Ascending aorta (tissue), 2 donors: ENCODE measurements around the gene ZNF467. TPM values are rescaled to one million over a fixed set of nuclear protein-coding genes. Genes with fewer than 3 reads are reported as not detected.
A peak's percentile ranks its signal among the peaks of the same experiment; 100 is the strongest.

Experiments used
- DNase-seq, 2 donors: peaks; one replicate each; pipeline ENCODE4 v3.0.0-alpha.2; 2019; ENCODE audit warnings: low spot score in 2 of 2
- H3K27ac ChIP-seq, 2 donors: fragments of 200-600 bp; sonication (generic); one replicate each; pipeline ENCODE4 v1.5.1; 2016 to 2017; ENCODE audit warnings: mild to moderate bottlenecking in 1 of 2
- H3K27me3 ChIP-seq: fragments of 200-600 bp; sonication (generic); one replicate; pipeline ENCODE4 v1.5.1; 2017
- H3K36me3 ChIP-seq, 2 donors: fragments of 200-600 bp; sonication (generic); one replicate each; pipeline ENCODE4 v1.5.1; 2016
- H3K4me1 ChIP-seq, 2 donors: fragments of 200-600 bp; sonication (generic); one replicate each; pipeline ENCODE4 v1.5.1; 2016 to 2017; ENCODE audit warnings: mild to moderate bottlenecking in 1 of 2
- H3K4me3 ChIP-seq, 2 donors: fragments of 200-600 bp; sonication (generic); one replicate each; pipeline ENCODE4 v1.5.1; 2016 to 2017; ENCODE audit warnings: mild to moderate bottlenecking in 1 of 2
- H3K9me3 ChIP-seq, 2 donors: fragments of 200-600 bp; sonication (generic); one replicate each; pipeline ENCODE4 v1.5.1; 2016
- intact Hi-C: fragments of 100-400 bp; cut with DNase I; formaldehyde crosslinking; loops from one replicate; pipeline ENCODE4 v1.15.1; 2023
- total RNA-seq: library from RNA; depleted of rRNA; stranded (reverse); fragments of >200 nt; gene quantifications from one replicate; pipeline ENCODE4 v1.1.0, GENCODE V29; 2016
- TF ChIP-seq, protein P1 (sequence below), 3 experiments: fragments of 200-600 bp in 2 of 3; fragments of 450-650 bp in 1 of 3; sonication (generic) in 2 of 3; IDR thresholded peaks; one replicate each; pipeline ENCODE4 v1.5.1; 2016 to 2019; ENCODE audit warnings: antibody characterized with exemption in 3 of 3, mild to moderate bottlenecking in 1 of 3, moderate library complexity in 1 of 3

The ZNF467 gene
- total RNA-seq, 1 donor from 2014 or later = 42.3 TPM

DNA sequence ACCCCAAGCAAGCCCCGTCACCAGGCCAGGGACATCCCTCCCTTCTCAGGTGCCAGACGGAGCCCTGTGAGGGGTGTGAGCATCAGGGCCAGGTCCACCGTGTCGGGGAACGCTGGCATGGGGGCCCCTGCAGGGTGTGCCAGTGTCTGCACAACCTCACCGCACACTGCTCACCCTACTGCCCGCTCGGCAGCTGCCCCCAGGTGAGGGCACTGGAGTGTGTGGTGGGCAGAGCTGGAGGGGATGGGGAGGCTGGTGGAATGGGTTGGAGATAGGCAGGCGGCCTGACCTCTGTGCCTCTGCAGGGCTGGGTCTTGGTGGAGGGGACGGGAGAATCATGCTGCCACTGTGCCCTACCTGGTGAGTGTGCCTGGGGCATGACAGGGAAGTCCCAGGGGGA lies 19.9 kb upstream of the ZNF467 start:
- no peak for DNase-seq
- no peaks in the 10 kb centered on the region for H3K4me1 ChIP-seq
- H3K4me3 ChIP-seq = no peak overlapping the region
- H3K27ac ChIP-seq = no peak overlapping the region
- no peaks in the 10 kb centered on the region for H3K9me3 ChIP-seq
- TF ChIP-seq, protein P1, sequence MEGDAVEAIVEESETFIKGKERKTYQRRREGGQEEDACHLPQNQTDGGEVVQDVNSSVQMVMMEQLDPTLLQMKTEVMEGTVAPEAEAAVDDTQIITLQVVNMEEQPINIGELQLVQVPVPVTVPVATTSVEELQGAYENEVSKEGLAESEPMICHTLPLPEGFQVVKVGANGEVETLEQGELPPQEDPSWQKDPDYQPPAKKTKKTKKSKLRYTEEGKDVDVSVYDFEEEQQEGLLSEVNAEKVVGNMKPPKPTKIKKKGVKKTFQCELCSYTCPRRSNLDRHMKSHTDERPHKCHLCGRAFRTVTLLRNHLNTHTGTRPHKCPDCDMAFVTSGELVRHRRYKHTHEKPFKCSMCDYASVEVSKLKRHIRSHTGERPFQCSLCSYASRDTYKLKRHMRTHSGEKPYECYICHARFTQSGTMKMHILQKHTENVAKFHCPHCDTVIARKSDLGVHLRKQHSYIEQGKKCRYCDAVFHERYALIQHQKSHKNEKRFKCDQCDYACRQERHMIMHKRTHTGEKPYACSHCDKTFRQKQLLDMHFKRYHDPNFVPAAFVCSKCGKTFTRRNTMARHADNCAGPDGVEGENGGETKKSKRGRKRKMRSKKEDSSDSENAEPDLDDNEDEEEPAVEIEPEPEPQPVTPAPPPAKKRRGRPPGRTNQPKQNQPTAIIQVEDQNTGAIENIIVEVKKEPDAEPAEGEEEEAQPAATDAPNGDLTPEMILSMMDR (IDR thresholded peaks at IDR 0.05) = no peak
- no peaks in the 10 kb centered on the region for H3K36me3 ChIP-seq
- no peaks in the 10 kb centered on the region for H3K27me3 ChIP-seq
- intact Hi-C loops = no loop called here

DNA sequence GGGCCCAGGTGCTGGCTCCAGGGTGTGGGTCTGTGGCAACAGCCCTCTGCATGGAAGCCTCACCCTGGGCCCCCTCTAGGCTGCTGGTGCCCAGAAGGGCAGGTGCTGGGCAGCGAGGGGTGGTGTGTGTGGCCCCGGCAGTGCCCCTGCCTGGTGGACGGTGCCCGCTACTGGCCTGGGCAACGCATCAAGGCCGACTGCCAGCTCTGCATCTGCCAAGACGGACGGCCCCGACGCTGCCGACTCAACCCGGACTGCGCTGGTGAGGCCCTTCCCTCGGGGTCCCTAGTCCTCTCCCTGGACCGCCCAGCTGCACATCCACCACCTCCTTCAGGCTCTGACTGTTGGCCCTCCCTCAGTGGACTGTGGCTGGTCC lies 18.8 kb upstream of the ZNF467 start:
- no peaks in the 10 kb centered on the region for H3K36me3 ChIP-seq
- intact Hi-C loops = no loop called here
- no peak overlapping the region for H3K4me3 ChIP-seq
- no peak for DNase-seq
- H3K4me1 ChIP-seq = no peaks in the 10 kb centered on the region
- no peaks in the 10 kb centered on the region for H3K27me3 ChIP-seq
- no peaks in the 10 kb centered on the region for H3K9me3 ChIP-seq
- H3K27ac ChIP-seq = no peak overlapping the region
- TF ChIP-seq, protein P1 (IDR thresholded peaks at IDR 0.05) = no peak

DNA sequence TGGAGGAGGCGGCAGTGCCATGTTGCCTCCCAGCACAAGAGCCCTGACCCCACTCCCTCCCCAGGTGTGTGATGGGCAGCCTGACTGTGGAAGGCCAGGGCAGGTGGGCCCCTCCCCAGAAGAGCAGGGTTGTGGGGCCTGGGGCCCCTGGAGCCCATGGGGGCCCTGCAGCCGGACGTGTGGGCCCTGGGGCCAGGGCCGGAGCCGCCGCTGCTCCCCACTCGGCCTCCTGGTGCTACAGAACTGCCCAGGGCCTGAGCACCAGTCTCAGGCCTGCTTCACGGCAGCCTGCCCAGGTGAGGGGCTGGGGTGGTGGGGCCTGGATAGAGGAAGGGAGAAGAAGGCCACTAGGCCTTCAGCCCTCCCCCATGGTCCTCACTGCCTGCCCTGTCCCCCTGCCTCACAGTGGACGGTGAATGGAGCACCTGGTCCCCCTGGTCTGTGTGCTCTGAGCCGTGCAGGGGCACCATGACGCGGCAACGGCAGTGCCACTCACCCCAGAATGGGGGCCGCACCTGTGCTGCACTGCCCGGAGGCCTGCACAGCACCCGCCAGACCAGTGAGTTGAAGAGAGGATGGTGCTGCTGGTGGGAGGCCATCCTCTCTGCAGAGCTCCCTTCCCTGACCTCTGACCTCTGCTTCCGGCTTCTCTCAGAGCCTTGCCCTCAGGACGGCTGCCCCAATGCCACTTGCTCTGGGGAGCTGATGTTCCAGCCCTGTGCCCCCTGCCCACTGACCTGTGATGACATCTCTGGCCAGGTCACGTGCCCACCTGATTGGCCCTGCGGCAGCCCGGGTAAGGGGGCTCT lies 18.2 kb upstream of the ZNF467 start:
- DNase-seq = no peak
- no peak overlapping the region for H3K27ac ChIP-seq
- H3K4me1 ChIP-seq = no peaks in the 10 kb centered on the region
- no peak overlapping the region for H3K4me3 ChIP-seq
- no peaks in the 10 kb centered on the region for H3K36me3 ChIP-seq
- H3K9me3 ChIP-seq = no peaks in the 10 kb centered on the region
- intact Hi-C loops = no loop called here
- H3K27me3 ChIP-seq = no peaks in the 10 kb centered on the region
- TF ChIP-seq, protein P1 (IDR thresholded peaks at IDR 0.05) = no peak

DNA sequence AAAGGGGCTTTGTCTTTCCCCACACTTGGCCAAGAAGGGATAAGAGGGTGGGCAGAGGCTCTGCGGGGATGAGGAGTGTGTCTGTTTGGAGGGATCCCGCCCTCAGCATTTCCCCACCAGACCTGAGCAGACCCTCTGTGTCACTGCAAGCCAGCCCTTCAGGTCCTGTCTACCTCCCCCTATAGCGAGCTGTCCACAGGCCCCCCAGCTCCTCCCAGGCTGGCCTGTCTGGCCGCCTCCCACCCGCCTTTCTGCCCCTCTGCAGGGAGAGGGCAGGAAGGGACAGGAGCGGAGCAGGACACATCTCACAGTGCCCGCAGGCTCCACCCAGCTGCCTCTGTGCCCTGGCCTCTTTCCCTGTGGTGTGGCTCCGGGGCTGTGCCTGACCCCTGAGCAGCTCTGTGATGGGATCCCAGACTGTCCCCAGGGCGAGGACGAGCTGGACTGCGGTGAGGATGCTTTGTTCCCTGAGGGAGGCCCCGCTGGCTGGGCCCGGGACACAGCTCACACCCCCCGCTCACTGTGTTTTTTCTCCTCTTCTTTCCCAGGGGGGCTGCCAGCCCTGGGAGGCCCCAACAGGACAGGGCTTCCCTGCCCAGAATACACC lies 17.5 kb upstream of the ZNF467 start:
- H3K4me3 ChIP-seq = no peak overlapping the region
- DNase-seq = no peak
- H3K4me1 ChIP-seq = no peaks in the 10 kb centered on the region
- H3K27me3 ChIP-seq = no peaks in the 10 kb centered on the region
- TF ChIP-seq, protein P1 (IDR thresholded peaks at IDR 0.05) = no peak
- H3K36me3 ChIP-seq = no peaks in the 10 kb centered on the region
- H3K9me3 ChIP-seq = no peaks in the 10 kb centered on the region
- H3K27ac ChIP-seq = no peak overlapping the region
- intact Hi-C loops = no loop called here

DNA sequence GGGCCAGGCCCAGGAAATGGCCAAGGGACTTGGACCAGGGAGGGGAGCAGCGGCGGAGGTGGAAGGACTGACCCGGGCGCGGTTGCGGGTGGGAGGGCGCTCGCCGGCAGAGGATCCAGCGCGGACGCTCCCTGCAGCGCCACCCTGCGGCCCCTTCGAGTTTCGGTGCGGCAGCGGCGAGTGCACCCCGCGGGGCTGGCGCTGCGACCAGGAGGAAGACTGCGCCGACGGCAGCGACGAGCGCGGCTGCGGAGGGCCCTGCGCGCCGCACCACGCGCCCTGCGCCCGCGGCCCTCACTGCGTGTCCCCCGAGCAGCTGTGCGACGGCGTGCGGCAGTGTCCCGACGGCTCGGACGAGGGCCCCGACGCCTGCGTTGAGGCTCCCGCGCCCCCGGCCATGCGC lies 16.8 kb upstream of the ZNF467 start:
- intact Hi-C loops = no loop called here
- no peaks in the 10 kb centered on the region for H3K27me3 ChIP-seq
- H3K9me3 ChIP-seq = no peaks in the 10 kb centered on the region
- no peak for DNase-seq
- no peak overlapping the region for H3K4me3 ChIP-seq
- H3K36me3 ChIP-seq = no peaks in the 10 kb centered on the region
- H3K4me1 ChIP-seq = no peaks in the 10 kb centered on the region
- TF ChIP-seq, protein P1 (IDR thresholded peaks at IDR 0.05) = peak in 2 of 3 experiments; percentile 7 to 22
- no peak overlapping the region for H3K27ac ChIP-seq
